HG02571 (cell line): ENCODE results near the gene ZNF174.

Experiments
- ATAC-seq: cut with Tn5 transposase; IDR thresholded peaks from one replicate; pipeline ENCODE4 v1.9.1; 2021; ENCODE audit warnings: mild to moderate bottlenecking, moderate library complexity; ENCODE audit not compliant: unreplicated experiment

Gene ZNF174

DNA sequence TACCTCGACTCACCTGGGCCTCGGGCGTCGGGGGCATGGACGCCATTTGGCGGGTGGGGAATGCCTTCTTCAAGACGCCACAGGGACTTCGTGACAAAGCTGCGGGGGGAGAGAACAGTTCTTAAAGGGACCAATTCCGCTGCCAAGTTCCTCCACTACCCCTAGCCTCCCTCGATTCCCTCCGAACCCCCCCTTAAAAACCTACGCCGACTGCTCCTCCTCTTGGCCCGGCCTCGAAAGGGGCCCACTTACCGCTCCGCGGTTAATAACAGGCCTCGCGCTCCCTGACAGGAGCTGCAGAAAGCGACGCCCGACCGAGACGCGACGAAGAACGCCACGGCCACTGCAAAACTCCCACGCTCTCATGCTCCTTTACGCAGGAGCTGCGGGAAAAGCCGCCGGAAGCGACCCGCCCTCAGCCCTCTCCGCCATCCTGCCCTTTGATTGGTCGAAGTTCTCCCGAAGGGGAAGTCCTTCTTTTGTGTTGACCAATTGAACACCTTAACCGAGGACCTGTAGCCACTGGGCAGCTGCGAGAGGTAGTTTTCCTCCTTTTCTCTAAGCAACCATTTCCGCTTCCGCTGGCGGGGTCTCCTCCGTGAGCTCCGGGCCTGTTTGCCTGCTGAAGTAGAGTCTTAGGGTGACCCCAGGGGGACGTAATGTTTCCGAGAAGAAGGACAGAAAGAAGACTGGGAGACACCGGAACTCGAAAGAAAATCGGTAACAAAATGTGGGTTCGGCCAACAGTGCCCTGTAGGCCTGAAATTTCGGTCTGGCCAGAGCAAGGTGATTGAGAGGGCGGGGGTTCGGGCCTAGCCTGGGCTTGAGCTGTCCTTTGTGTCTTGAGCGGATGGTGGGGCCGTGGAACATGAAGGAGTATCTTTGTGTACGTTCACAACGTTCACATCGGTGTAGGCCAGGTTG is 42.4 kb downstream of the ZNF174 start, which contains the start of the genes NAA60 and ZNF597:
Gene NAA60 (plus strand): TSS at position 573 of the 924 bp plus-strand sequence. CDS start 32,548 bp downstream, outside the sequence.
Gene ZNF597 (minus strand): TSS at position 397 of the 924 bp plus-strand sequence. CDS start 351 bp downstream, at position 46.
- ATAC-seq, result peak; percentile 80

GRCh38 chr16:3444032-3444388 is 43.0 kb downstream of the ZNF174 start:
- peak; percentile 12 for ATAC-seq

DNA sequence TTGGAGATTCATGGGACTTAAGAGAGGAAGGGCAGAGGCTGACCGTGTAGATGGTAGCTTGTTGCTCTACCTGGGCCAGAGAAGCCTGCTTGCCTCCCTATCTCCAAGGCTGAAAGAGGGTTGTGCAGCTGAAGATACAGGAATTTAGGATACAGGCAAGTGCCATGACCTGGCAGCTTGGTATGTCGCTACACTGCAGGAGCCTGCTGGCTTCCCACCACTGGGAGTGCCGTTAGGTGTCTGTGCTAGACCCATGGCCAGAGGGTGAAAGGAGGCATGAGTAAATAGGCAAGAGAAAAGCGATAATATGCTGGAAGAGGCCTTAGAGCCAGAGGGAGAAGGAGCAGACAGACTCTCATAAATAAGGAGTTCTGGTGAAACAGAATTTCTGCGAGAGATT is 53.1 kb downstream of the ZNF174 start:
- ATAC-seq, result no peak

DNA sequence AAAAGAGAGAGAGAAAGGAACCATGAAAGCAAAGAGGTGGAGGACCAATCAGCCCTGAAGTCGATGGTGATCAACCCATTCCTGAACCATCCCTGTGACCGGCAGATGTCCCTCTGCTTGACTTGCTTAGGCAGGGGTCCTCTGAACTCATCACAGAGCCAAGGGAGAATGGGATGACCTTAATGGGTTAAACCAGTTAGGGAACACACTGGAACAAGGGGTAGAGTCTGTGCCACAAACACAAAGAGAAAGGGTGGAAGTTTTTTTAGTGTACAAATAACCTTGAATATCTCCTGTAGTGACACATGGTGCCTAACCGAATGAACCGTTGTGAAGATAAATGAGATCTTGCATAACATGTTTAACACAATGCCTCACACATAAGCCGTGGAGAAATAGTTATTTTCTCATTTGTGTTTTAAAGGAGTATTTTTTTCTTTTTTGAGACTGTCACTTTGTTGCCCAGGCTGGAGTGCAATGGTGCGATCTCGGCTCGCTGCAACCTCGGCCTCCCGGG is 53.7 kb downstream of the ZNF174 start:
- no peak for ATAC-seq

DNA sequence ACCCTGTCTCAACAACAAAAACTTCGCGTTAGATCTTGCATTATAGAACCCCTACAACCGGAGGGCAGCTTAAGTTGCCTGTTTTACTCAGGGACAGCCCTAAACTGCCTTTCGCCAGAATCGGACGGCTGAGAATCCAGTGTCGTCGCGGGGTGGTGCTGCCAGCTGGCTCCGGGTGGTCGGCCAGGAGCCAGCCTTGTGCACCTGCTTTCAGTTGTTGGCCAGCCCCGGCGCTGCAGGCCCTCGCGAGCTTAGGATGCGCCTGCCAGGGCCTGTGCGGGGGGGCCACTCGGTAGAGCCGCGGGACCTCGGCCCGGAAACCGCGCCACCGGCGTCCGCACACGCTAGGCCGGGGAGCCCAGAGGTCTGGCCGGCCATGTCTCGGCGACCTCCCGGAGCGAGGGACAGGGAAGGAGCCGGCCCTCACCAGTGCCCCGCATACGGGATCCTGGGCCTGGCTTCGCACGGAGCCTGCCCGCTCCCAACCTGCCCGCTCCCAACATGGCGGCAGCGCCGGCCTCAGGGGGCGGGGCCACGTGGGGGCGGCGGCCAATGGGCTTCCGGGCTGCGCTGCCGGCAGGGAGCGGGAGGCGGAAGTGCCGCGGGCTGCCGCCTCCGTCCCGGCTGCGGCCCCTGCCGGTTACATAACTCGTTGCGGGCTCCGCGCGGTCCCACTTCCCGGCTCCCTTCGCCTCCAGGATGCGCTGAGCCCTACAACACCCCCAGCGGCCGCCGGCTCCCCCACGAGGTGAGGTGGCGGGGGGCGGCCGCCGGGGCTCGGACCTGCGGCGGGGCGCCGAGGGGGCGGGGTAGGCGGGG is 56.6 kb downstream of the ZNF174 start:
- ATAC-seq, result peak; percentile 77

DNA sequence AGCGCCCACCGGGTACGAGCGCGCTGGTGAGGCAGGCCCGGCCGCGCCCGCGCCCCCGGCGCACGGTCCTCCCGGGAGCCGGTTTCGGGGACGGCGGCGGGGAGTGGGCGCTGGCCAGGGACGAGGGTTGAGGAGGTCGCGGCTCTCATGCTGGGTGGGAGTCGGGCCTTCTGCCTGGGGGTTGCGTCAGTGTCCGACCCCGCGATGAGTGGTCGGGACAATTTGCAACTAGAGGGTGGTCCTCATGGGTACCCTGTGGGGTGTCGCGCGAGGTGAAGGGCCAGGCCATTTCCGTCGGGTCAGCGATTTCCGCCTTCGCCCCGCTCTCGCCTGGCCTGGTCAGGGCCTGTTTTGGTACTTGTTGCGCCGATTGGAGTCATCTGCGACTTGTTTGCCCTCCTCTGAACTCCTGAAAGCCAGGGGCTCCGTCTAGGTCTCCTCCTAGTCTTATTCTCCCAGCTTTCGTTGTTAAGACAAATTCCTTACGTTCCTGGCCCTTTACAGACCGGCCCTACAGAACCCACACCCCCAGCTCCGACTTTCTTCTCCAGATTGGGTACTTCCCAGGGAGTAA is 57.4 kb downstream of the ZNF174 start:
- ATAC-seq, result peak; percentile 9

- no peak for ATAC-seq
These were observed 57.9 kb downstream of the ZNF174 start for GRCh38 chr16:3458852-3459361.
